Mesenchymal stem cell (in vitro differentiated cells and primary cell): ENCODE measurements around the gene MCOLN2.
"Not testable (repeated sequence)": the region's sequence is repeated elsewhere in the genome, so short reads cannot be mapped to it uniquely, and the experiment has no call there.

Experiments used
- DNase-seq: peaks from one replicate; pipeline ENCODE4 v3.0.0-alpha.2; 2013
- H2AFZ ChIP-seq: one replicate; pipeline ENCODE4 v1.6.1; 2013; ENCODE audit warnings: low read depth, mild to moderate bottlenecking, control low read depth, inconsistent platforms, low read length, moderate library complexity
- H2AK5ac ChIP-seq: 2 replicates; pipeline ENCODE4 v1.6.1; 2013; ENCODE audit warnings: low read length, moderate library complexity, mild to moderate bottlenecking, inconsistent platforms; ENCODE audit not compliant: severe bottlenecking
- H2BK120ac ChIP-seq: one replicate; pipeline ENCODE4 v1.6.1; 2013; ENCODE audit warnings: low read depth, mild to moderate bottlenecking, inconsistent platforms, low read length, moderate library complexity
- H2BK12ac ChIP-seq, 2 experiments: one replicate each; pipeline ENCODE4 v1.6.1; 2013; ENCODE audit warnings: inconsistent platforms in 2 of 2, low read length in 2 of 2, mild to moderate bottlenecking in 2 of 2, moderate library complexity in 2 of 2, control low read depth in 1 of 2
- H2BK15ac ChIP-seq: one replicate; pipeline ENCODE4 v1.6.1; 2013; ENCODE audit warnings: mild to moderate bottlenecking, low read depth, inconsistent platforms; ENCODE audit not compliant: poor library complexity, severe bottlenecking
- H2BK5ac ChIP-seq: 2 replicates; pipeline ENCODE4 v1.6.1; 2013; ENCODE audit warnings: low read depth, mild to moderate bottlenecking, low read length, control low read depth, inconsistent platforms; ENCODE audit not compliant: poor library complexity, severe bottlenecking
- H3K14ac ChIP-seq, 2 experiments: one replicate each; pipeline ENCODE4 v1.6.1; 2013; ENCODE audit warnings: inconsistent platforms in 2 of 2, low read length in 2 of 2, control low read depth in 1 of 2, mild to moderate bottlenecking in 1 of 2, moderate library complexity in 1 of 2
- H3K18ac ChIP-seq, 2 experiments: one replicate each; pipeline ENCODE4 v1.6.1; 2013; ENCODE audit warnings: inconsistent platforms in 2 of 2, low read length in 2 of 2, control low read depth in 1 of 2, low read depth in 1 of 2, mild to moderate bottlenecking in 1 of 2
- H3K23ac ChIP-seq, 2 experiments: one replicate each; pipeline ENCODE4 v1.6.1; 2013; ENCODE audit warnings: inconsistent platforms in 2 of 2, low read length in 2 of 2, mild to moderate bottlenecking in 2 of 2, moderate library complexity in 2 of 2, control low read depth in 1 of 2
- H3K27ac ChIP-seq: 2 replicates; pipeline ENCODE4 v1.5.1; 2013; ENCODE audit warnings: mild to moderate bottlenecking, moderate library complexity, low read length, control low read depth, inconsistent platforms; ENCODE audit not compliant: poor library complexity, severe bottlenecking
- H3K27me3 ChIP-seq, 2 experiments: 2 replicates each; pipeline versions ENCODE4 v1.6.1 to v1.7.0; 2013; ENCODE audit warnings: low read length in 2 of 2, mild to moderate bottlenecking in 2 of 2, moderate library complexity in 2 of 2, control low read depth in 1 of 2, inconsistent platforms in 1 of 2; ENCODE audit not compliant: control insufficient read depth in 1 of 2, insufficient read depth in 1 of 2
- H3K36me3 ChIP-seq, 2 experiments: 2 replicates each; pipeline versions ENCODE4 v1.6.1 to v1.7.0; 2013; ENCODE audit warnings: low read length in 2 of 2, control low read depth in 1 of 2, inconsistent platforms in 1 of 2, low read depth in 1 of 2, mild to moderate bottlenecking in 1 of 2; ENCODE audit not compliant: insufficient read depth in 2 of 2, control insufficient read depth in 1 of 2
- H3K4ac ChIP-seq, 2 experiments: one replicate each; pipeline ENCODE4 v1.6.1; 2013; ENCODE audit warnings: inconsistent platforms in 2 of 2, low read length in 2 of 2, mild to moderate bottlenecking in 2 of 2, moderate library complexity in 2 of 2, control low read depth in 1 of 2, low read depth in 1 of 2
- H3K4me1 ChIP-seq: 2 replicates; pipeline ENCODE4 v1.6.1; 2013; ENCODE audit warnings: low read depth, low read length, control low read depth; ENCODE audit not compliant: control insufficient read depth, insufficient read depth
- H3K4me2 ChIP-seq: 2 replicates; pipeline ENCODE4 v1.6.1; 2013; ENCODE audit warnings: low read length, mild to moderate bottlenecking, inconsistent platforms; ENCODE audit not compliant: poor library complexity, severe bottlenecking
- H3K4me3 ChIP-seq, 2 experiments: 2 replicates each; pipeline versions ENCODE4 v1.5.1 to v1.7.0; 2013; ENCODE audit warnings: low read length in 2 of 2, mild to moderate bottlenecking in 2 of 2, control low read depth in 1 of 2, low read depth in 1 of 2; ENCODE audit not compliant: insufficient read depth in 1 of 2
- H3K79me1 ChIP-seq: replicated peaks from 2 replicates; pipeline ENCODE4 v1.6.1; 2013; ENCODE audit warnings: mild to moderate bottlenecking, control low read depth, low read length, inconsistent platforms; ENCODE audit not compliant: poor library complexity, severe bottlenecking
- H3K9ac ChIP-seq: 2 replicates; pipeline ENCODE4 v1.7.0; 2013; ENCODE audit warnings: mild to moderate bottlenecking, low read length, moderate library complexity
- H3K9me3 ChIP-seq: 2 replicates; pipeline ENCODE4 v1.7.0; 2013; ENCODE audit warnings: mild to moderate bottlenecking, low read length; ENCODE audit not compliant: control insufficient read depth
- H4K8ac ChIP-seq: one replicate; pipeline ENCODE4 v1.6.1; 2013; ENCODE audit warnings: inconsistent platforms, mild to moderate bottlenecking, low read length, moderate library complexity
- H4K91ac ChIP-seq: one replicate; pipeline ENCODE4 v1.6.1; 2013; ENCODE audit warnings: mild to moderate bottlenecking, low read length, inconsistent platforms
- WGBS: methylation state at CpG from one replicate; pipeline ENCODE4 v1.1.7; 2013; ENCODE audit warnings: mixed read lengths; 5-methylcytosine and 5-hydroxymethylcytosine counted together

MCOLN2 gene

GRCh38 chr1:84995484-84996334 lies 1.2 kb downstream of the MCOLN2 start:
- Histone ChIP-seq H3K14ac (no peak overlapping the region), H3K4me2 (no peak overlapping the region), H3K4me3 (no peak overlapping the region), H4K8ac (no peak overlapping the region), H2AFZ (no peak overlapping the region), H4K91ac (no peak overlapping the region), H3K9me3 (peaks cover 7% of the 10 kb centered on the region), H3K27me3 (peaks cover 36 to 40% of the 10 kb centered on the region in 2 experiments), H3K4ac (no peak overlapping the region), H2AK5ac (no peak overlapping the region), H2BK15ac (no peak overlapping the region), H2BK12ac (no peak overlapping the region), H3K79me1 (no peaks in the 10 kb centered on the region), H2BK5ac (no peak overlapping the region), H3K9ac (no peak overlapping the region), H3K18ac (no peak overlapping the region), H3K4me1 (peaks cover 19% of the 10 kb centered on the region), H3K27ac (no peak overlapping the region), H3K36me3 (no peaks in the 10 kb centered on the region), H3K23ac (no peak overlapping the region), H2BK120ac (no peak overlapping the region)
- WGBS: 85% methylated on average over 9 of the region's 10 CpGs
- DNase-seq: no peak

GRCh38 chr1:84991097-84991920 lies 5.6 kb downstream of the MCOLN2 start:
- H2AK5ac ChIP-seq: no peak overlapping the region
- no peak overlapping the region for H4K8ac ChIP-seq
- no peak overlapping the region for H3K4me3 ChIP-seq
- H4K91ac ChIP-seq: no peak overlapping the region
- no peak overlapping the region for H2BK12ac ChIP-seq
- no peak overlapping the region for H3K18ac ChIP-seq
- H3K4me2 ChIP-seq: no peak overlapping the region
- no peak overlapping the region for H2BK15ac ChIP-seq
- no peaks in the 10 kb centered on the region for H3K79me1 ChIP-seq
- H3K23ac ChIP-seq: no peak overlapping the region
- no peaks in the 10 kb centered on the region for H3K4me1 ChIP-seq
- no peaks in the 10 kb centered on the region for H3K36me3 ChIP-seq
- no peak overlapping the region for H3K14ac ChIP-seq
- H2AFZ ChIP-seq: no peak overlapping the region
- H3K27me3 ChIP-seq: peaks cover 12 to 15% of the 10 kb centered on the region in 2 experiments
- no peak for DNase-seq
- peaks cover 7% of the 10 kb centered on the region for H3K9me3 ChIP-seq
- no peak overlapping the region for H3K9ac ChIP-seq
- H3K4ac ChIP-seq: no peak overlapping the region
- no peak overlapping the region for H2BK120ac ChIP-seq
- 81% methylated on average over 5 of the region's 8 CpGs for WGBS
- H3K27ac ChIP-seq: no peak overlapping the region
- H2BK5ac ChIP-seq: no peak overlapping the region

- Histone ChIP-seq H3K4me3 (no peak overlapping the region), H2BK120ac (no peak overlapping the region), H2BK12ac (no peak overlapping the region), H3K4me1 (no peaks in the 10 kb centered on the region), H4K91ac (no peak overlapping the region), H3K79me1 (no peaks in the 10 kb centered on the region), H2AFZ (no peak overlapping the region), H2AK5ac (no peak overlapping the region), H2BK15ac (no peak overlapping the region), H4K8ac (no peak overlapping the region), H2BK5ac (no peak overlapping the region), H3K14ac (no peak overlapping the region), H3K36me3 (no peaks in the 10 kb centered on the region), H3K27ac (no peak overlapping the region), H3K23ac (no peak overlapping the region), H3K9ac (no peak overlapping the region), H3K4ac (no peak overlapping the region), H3K4me2 (no peak overlapping the region), H3K9me3 (no peaks in the 10 kb centered on the region), H3K27me3 (no peaks in the 10 kb centered on the region), H3K18ac (no peak overlapping the region)
- WGBS: 54% methylated on average over 2 of the region's 2 CpGs
- no peak for DNase-seq
Observed at GRCh38 chr1:84988588-84988987, 8.3 kb downstream of the MCOLN2 start.

- WGBS: 74% methylated on average over 2 of the region's 3 CpGs
- not testable (repeated sequence) for H3K9me3 ChIP-seq, H2BK15ac ChIP-seq, H3K79me1 ChIP-seq, H2AFZ ChIP-seq, H2BK120ac ChIP-seq, H3K9ac ChIP-seq, DNase-seq, H3K36me3 ChIP-seq, H3K18ac ChIP-seq, H3K4me1 ChIP-seq, H2BK5ac ChIP-seq, H2AK5ac ChIP-seq, H3K23ac ChIP-seq, H2BK12ac ChIP-seq, H3K14ac ChIP-seq, H4K91ac ChIP-seq, H3K4me2 ChIP-seq, H3K27ac ChIP-seq, H3K4me3 ChIP-seq, H4K8ac ChIP-seq, H3K4ac ChIP-seq, H3K27me3 ChIP-seq
Observed at GRCh38 chr1:84986561-84986960, 10.4 kb downstream of the MCOLN2 start.
